C4-2B (cell line): Measurements from ENCODE around the gene SMIM14.
"Not testable (repeated sequence)": the region's sequence is repeated elsewhere in the genome, so short reads cannot be mapped to it uniquely, and the experiment has no call there.

ENCODE experiments used
- H3K27ac ChIP-seq: fragments of 450-650 bp; 2 replicates; pipeline ENCODE4 v1.5.1; 2017
- CTCF ChIP-seq: fragments of 450-650 bp; conservative IDR thresholded peaks from 2 replicates; pipeline ENCODE4 v1.5.1; 2017; ENCODE audit warnings: mild to moderate bottlenecking
- ZFX ChIP-seq: fragments of 450-650 bp; IDR thresholded peaks from 2 replicates; pipeline ENCODE4 v1.6.1; 2017

SMIM14 gene

DNA sequence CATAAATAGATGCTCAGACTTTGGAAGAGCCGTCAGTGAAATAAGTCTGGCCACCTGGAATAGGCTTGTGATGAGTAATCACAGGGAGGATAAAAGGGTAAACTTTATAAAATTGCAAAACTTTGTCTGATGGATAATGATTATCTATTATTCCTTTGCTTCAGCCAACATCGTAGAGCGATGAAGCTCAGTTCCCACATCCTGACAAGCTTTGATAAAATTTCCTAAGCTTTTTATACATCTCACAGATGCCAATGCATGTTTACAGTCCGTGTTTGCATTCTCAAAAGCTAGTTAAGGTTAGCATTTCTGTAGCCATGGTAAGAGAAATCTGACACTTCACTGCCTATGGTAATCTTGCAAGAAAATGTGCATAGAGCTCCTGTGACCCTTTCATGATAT is 96.1 kb downstream of the SMIM14 start:
- no peak overlapping the region for H3K27ac ChIP-seq
- TF ChIP-seq CTCF (no peak), ZFX (no peak)

- H3K27ac ChIP-seq = no peak overlapping the region
These were observed 96.6 kb downstream of the SMIM14 start for GRCh38 chr4:39541987-39542610.

GRCh38 chr4:39539089-39539611 is 99.5 kb downstream of the SMIM14 start:
- H3K27ac ChIP-seq = peak overlapping the region; percentile 28; the same call in 1 of the 2 replicates
- no peak for TF ChIP-seq ZFX
- TF ChIP-seq CTCF = no peak

More at GRCh38 chr4:39541987-39542610, 96.6 kb downstream of the SMIM14 start:
- no peak for TF ChIP-seq ZFX
- no peak for TF ChIP-seq CTCF

- H3K27ac ChIP-seq = no peak overlapping the region
- no peak for TF ChIP-seq CTCF
- TF ChIP-seq ZFX = no peak
These were observed 105.1 kb downstream of the SMIM14 start for GRCh38 chr4:39533541-39533940.

GRCh38 chr4:39532237-39532636 is 106.4 kb downstream of the SMIM14 start:
- not testable (repeated sequence) for H3K27ac ChIP-seq

GRCh38 chr4:39530682-39531081 is 108.0 kb downstream of the SMIM14 start:
- no peak overlapping the region for H3K27ac ChIP-seq
- TF ChIP-seq CTCF (no peak), ZFX (no peak)

DNA sequence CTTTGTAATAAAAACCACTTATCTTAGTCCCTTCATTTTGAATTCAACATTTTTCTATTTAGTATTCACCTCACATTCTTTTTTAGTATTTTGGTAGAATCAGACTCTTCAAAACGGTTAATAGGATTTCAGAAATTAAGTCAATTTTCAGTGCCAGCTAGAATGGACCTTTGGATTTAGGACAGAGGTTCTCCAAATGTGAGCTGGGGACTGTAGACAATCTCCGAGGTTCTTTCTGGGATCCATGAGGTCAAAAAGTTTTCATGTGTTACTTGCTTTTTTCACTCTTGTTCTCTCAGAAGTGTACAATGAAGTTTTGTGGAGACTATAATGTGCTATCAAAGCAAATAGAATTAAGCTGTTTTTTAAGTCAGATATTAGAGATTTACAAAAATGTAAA is 109.1 kb downstream of the SMIM14 start:
- H3K27ac ChIP-seq = no peak overlapping the region
- TF ChIP-seq ZFX (no peak), CTCF (no peak)

- no peak for TF ChIP-seq CTCF
- TF ChIP-seq ZFX = no peak
- peak overlapping the region; percentile 85 for H3K27ac ChIP-seq
These were observed 110.6 kb downstream of the SMIM14 start for GRCh38 chr4:39528061-39528465.
